ENCODE data around the gene IZUMO1R.

DNA sequence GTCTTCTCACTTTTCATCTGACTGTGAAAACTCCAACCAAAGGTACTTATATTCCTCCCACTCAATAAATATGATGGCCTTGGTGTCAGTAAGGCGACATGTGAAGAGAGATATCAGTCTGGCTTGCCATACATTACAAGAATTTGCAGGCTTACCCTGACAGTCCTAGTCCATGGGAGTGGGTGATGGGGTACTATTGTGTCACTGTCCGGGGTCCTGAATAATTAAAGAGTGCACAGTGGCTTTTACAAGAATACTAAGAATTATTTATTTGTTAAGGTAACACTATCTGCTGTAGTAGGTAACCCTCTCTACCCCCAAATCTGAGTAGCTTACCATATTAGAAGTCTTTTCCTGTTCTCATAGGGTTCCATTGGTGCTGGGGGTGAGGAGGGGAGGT is 23.1 kb upstream of the IZUMO1R start:
- TF ChIP-seq, protein P1, sequence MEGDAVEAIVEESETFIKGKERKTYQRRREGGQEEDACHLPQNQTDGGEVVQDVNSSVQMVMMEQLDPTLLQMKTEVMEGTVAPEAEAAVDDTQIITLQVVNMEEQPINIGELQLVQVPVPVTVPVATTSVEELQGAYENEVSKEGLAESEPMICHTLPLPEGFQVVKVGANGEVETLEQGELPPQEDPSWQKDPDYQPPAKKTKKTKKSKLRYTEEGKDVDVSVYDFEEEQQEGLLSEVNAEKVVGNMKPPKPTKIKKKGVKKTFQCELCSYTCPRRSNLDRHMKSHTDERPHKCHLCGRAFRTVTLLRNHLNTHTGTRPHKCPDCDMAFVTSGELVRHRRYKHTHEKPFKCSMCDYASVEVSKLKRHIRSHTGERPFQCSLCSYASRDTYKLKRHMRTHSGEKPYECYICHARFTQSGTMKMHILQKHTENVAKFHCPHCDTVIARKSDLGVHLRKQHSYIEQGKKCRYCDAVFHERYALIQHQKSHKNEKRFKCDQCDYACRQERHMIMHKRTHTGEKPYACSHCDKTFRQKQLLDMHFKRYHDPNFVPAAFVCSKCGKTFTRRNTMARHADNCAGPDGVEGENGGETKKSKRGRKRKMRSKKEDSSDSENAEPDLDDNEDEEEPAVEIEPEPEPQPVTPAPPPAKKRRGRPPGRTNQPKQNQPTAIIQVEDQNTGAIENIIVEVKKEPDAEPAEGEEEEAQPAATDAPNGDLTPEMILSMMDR (IDR thresholded peaks at IDR 0.05): no peak
- no peak for TF ChIP-seq EP300 (IDR thresholded peaks at IDR 0.05)
- TF ChIP-seq POLR2A (IDR thresholded peaks at IDR 0.05; ENCODE audit: low read depth): no peak
- no peak for TF ChIP-seq POLR2AphosphoS5 (IDR thresholded peaks at IDR 0.05)

Data from esophagus muscularis mucosa (tissue), 4 donors.